Suprapubic skin (tissue), 3 donors: ENCODE data around the gene ACAD11.

Source experiments
- EP300 ChIP-seq: sonication (generic); formaldehyde crosslinking; IDR thresholded peaks from one replicate; pipeline ENCODE4 v1.6.1; 2017; ENCODE audit warnings: antibody characterized with exemption
- TF ChIP-seq, protein P1 (sequence below), 2 donors: fragments of 200-600 bp in 1 of 2; fragments of 450-650 bp in 1 of 2; sonication (generic) in 1 of 2; IDR thresholded peaks; one replicate each; pipeline ENCODE4 v1.5.1; 2016 to 2019; ENCODE audit warnings: antibody characterized with exemption in 2 of 2, mild to moderate bottlenecking in 1 of 2, moderate library complexity in 1 of 2

DNA sequence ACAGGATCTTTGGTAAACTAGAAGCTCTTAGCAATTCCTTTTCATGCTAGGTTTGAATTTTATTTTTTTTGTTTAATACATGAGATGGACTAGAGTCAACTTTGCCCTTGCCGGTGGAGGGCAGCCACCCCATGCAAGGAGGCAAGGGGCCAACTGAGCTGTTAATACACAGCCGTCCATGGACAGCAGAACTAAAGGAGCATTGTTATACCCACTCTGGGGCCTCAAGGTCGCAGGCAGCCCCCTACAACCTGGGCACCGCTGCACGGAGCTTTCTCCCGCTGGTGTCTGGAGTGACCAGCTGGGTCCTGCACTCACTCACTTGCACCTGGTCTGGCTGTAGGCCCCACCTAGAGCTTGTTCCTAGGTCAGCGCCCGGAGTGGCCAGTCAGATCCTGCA lies 110.4 kb downstream of the ACAD11 start:
- TF ChIP-seq, protein P1, sequence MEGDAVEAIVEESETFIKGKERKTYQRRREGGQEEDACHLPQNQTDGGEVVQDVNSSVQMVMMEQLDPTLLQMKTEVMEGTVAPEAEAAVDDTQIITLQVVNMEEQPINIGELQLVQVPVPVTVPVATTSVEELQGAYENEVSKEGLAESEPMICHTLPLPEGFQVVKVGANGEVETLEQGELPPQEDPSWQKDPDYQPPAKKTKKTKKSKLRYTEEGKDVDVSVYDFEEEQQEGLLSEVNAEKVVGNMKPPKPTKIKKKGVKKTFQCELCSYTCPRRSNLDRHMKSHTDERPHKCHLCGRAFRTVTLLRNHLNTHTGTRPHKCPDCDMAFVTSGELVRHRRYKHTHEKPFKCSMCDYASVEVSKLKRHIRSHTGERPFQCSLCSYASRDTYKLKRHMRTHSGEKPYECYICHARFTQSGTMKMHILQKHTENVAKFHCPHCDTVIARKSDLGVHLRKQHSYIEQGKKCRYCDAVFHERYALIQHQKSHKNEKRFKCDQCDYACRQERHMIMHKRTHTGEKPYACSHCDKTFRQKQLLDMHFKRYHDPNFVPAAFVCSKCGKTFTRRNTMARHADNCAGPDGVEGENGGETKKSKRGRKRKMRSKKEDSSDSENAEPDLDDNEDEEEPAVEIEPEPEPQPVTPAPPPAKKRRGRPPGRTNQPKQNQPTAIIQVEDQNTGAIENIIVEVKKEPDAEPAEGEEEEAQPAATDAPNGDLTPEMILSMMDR (IDR thresholded peaks at IDR 0.05), result no peak
- TF ChIP-seq EP300, result no peak
